HEK293 (cell line): ENCODE data around the gene REX1BD.

ENCODE experiments used
- CTCF ChIP-seq: fragments of 450-650 bp; formaldehyde crosslinking; IDR thresholded peaks from 2 replicates; pipeline ENCODE4 v1.5.1; 2016; ENCODE audit warnings: missing biosample characterization, missing genetic modification characterization
- GLI2 ChIP-seq: fragments of 450-650 bp; formaldehyde crosslinking; IDR thresholded peaks from 2 replicates; pipeline ENCODE4; 2017; ENCODE audit warnings: missing biosample characterization, missing genetic modification characterization, low read depth, borderline replicate concordance
- GLIS2 ChIP-seq: fragments of 450-650 bp; formaldehyde crosslinking; IDR thresholded peaks from 2 replicates; pipeline ENCODE4 v1.5.1; 2016; ENCODE audit warnings: missing biosample characterization, missing genetic modification characterization
- PRDM1 ChIP-seq: fragments of 450-650 bp; formaldehyde crosslinking; IDR thresholded peaks from 2 replicates; pipeline ENCODE4; 2016; ENCODE audit warnings: missing biosample characterization, missing genetic modification characterization
- REPIN1 ChIP-seq: fragments of 450-650 bp; formaldehyde crosslinking; IDR thresholded peaks from 2 replicates; pipeline ENCODE4 v1.5.1; 2017; ENCODE audit warnings: missing biosample characterization, missing genetic modification characterization, low read depth

- TF ChIP-seq REPIN1 (tag by site-specific recombination) (no peak), CTCF (no peak), PRDM1 (tag by site-specific recombination) (no peak), GLIS2 (tag by site-specific recombination) (no peak), GLI2 (no peak)
These were observed 19.7 kb downstream of the REX1BD start for GRCh38 chr19:18608102-18608804.
